HG03354 (cell line): Measurements from ENCODE around the gene KISS1.

Experiments used
- ATAC-seq: cut with Tn5 transposase; IDR thresholded peaks from one replicate; pipeline ENCODE4 v1.9.1; 2021; ENCODE audit warnings: mild to moderate bottlenecking; ENCODE audit not compliant: unreplicated experiment, poor library complexity, severe bottlenecking

KISS1 gene

DNA sequence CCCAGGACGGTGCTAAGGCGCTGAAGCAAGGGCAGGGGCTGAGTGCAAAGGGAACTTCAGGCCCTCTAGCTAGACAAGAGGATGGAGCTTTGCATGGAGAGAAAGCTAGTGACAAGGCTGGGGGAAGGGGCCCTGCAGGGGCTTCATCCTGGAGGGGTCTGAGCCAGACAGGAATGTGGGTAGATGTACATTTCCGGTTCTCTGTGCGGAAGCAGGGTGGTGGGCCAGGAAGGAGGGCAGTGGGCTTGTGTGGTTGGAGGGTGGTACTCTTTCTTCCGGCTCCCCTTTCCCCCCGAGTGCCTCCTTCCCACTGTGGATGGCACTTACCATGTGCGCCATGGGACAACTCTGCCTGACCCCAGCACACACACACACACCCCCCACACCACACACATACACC, 1.5 kb downstream of the KISS1 start:
- ATAC-seq: no peak

DNA sequence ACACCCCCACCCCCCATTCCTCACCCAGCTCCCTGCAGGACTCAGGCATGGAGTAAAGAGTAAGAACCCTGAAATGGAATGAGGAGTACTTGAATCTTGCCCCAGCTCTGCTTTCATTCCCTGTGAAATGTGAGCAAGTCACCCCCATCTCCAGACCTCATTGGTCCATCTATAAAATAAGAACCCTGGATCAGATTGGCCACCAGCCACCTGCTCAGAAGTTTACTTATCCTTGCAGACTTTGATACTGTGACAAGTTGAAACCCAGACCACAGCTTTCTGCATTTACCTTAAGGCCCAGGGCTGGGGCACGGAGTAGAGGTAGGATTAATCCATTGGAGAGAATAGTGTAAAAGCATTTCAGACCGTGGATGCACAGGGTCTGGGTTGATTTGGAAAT, 2.2 kb downstream of the KISS1 start:
- no peak for ATAC-seq

DNA sequence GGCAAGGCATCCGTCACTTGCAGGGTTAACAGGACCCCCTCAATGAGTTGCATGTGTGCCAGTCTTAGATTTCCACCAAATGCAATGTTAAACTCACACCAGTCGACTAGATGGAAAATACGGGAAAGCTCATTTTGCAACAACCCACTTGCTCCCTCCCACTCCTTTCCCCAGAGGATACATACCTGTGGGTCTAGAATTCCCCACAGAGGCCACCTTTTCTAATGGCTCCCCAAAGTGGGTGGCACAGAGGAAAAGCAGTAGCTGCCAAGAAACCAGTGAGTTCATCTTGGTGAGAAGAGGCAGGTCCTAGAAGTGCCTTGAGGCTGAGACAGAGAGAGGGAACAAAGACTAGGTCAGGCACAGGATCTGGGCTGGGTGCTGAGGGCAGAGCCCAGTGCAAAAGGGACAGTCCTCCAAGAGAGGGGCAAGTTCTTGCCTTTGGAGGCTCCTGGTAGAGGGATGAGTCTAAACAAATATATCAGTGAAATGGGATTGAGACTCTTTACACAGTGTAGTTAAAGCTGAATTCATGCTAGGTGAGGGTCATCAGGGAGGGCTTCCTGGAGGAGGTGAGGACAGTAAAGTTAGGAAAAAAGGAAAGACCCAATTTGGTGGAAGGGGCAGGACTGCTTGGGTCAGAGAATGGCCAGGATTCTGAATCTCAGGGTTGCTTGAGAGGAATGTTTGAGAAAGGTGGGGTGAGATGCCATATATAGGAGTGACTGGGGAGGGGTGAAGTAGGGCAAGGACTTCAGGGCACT, 3.5 kb downstream of the KISS1 start:
- no peak for ATAC-seq

- no peak for ATAC-seq
These were observed 4.2 kb downstream of the KISS1 start for GRCh38 chr1:204192046-204192445.

DNA sequence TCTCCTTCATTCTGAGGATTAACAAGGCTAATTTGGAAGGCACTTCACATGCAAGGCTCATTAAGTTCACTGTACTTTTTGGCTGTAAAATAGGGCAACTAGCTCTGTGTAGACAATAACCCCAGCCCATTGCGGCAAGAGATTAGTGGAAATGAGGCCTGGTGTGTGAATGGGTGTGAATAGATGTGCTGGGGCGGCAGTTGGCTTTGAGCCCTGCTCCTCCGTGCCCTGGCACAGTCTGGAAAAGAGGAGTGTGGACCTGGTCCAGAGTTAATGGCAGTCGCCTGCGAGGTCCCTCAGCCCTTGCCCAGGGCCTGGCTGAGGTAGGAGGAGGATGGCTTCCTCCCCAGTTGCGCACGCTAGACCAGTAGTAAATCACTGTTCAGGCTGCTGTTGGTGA, 4.8 kb downstream of the KISS1 start:
- ATAC-seq: no peak

- ATAC-seq: no peak
These were observed 5.8 kb downstream of the KISS1 start for GRCh38 chr1:204190212-204191211.

DNA sequence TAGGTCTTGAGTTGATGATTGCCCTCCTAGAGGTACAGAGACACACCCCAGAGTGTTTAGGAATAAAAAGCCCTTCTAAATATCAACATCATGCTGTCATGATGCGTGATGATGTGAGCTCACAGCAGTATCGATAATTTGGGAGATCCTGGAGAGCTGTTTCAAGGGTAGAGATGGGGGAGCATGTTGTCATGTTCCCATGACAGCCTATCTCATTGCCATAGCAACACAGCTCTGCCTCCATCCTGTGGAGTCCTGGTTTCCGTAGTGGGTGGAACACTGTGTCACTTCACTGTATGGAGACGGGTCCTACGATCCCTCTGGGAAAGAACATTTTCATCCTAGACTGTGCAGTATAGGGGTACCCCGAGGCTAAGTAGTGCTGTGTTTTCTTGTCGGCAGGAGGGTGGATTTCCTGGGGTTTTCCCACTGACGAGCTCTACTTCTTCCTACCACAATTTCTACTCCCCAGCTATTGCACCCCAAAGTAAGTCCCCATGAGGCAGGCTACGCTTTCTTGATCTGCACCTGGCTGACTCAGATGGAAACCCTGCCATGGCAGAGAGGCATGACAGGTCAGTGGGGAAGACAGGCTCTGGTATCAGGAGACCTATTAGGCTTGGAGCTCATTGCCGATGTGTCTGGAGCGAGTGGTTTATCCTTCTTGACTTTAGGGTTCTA, 7.2 kb downstream of the KISS1 start:
- ATAC-seq: no peak

- ATAC-seq: no peak
These were observed 9.7 kb downstream of the KISS1 start for GRCh38 chr1:204186597-204186996.

- ATAC-seq: no peak
These were observed 15.2 kb downstream of the KISS1 start for GRCh38 chr1:204181116-204181515.

DNA sequence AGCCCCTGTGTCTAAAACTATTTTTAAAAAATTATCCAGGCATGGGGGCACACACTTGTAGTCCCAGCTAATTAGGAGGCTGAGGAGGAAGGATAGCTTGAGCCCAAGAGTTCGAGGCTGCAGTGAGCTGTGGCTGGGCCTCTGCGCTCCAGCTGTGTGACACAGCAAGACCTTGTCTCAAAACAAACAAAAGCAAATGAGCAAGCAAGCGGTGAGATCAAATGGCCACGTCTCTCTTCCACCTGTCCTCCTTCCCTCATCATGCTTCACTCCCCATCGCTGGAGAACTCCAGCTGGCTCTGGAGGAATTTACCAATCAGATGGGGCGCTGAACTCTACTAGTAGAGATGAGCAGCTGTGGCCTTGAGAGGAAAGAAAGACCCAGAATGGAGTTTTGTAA, 16.2 kb downstream of the KISS1 start:
- no peak for ATAC-seq

- no peak for ATAC-seq
These were observed 17.6 kb downstream of the KISS1 start for GRCh38 chr1:204178487-204179281.

DNA sequence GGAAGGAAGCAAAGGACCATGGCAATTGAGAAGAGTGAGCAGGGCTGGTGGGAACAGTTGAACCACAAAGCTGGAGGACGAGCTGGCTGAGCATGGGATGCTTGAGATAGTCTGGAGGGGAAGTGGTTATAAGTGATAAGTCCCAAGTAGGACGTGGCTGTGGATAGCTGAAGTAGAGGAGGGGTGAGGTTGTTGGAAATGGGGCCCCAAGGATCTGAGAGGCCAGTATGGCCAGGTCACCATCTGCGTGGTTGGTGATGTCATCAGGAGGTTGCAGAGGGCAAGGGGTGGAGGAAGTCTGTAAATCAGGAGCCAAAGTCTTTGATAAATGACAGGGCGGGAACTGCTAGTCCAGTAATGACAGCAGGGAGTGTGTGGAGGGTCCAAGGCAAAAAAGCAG, 19.2 kb downstream of the KISS1 start:
- no peak for ATAC-seq

DNA sequence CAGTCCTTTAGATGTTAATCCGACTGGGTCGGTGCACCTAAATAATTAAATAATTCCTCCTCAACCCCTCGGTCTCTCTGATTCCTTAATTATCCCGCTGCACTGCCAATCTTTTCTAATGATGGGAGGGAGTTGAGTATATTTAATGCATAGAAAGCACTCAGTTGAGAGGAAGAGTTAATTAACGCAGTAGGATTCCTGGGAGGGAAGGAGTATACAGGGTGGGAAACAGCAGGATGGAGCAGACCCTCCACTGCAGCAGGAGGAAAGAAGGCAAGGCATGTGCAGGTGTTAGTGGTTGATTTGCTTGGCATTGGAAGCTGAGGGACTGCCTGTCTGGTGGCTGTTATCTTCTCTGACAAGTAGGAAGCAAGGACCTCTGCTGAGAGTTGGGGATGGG, 20.2 kb downstream of the KISS1 start:
- no peak for ATAC-seq

DNA sequence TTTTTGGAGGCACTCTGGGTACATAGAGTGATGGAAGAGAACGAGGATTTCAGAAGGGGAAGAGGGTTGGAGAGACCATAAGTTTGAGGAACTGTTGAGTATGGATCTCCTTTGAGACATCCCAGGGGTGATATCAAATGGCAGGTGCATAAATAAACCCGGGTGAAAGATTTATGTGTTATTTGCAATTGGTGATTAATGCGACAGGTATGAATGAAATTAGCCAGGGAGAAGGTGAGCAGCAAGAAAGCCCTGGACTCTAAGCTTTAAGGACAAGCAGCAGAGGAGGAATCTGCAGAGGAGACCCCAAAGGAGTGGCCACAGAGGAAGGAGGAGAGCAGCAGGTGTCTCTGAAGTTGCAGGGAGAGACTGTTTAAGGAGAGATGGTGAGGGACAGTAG, 21.3 kb downstream of the KISS1 start:
- no peak for ATAC-seq

- ATAC-seq: no peak
These were observed 23.8 kb downstream of the KISS1 start for GRCh38 chr1:204172404-204173029.

DNA sequence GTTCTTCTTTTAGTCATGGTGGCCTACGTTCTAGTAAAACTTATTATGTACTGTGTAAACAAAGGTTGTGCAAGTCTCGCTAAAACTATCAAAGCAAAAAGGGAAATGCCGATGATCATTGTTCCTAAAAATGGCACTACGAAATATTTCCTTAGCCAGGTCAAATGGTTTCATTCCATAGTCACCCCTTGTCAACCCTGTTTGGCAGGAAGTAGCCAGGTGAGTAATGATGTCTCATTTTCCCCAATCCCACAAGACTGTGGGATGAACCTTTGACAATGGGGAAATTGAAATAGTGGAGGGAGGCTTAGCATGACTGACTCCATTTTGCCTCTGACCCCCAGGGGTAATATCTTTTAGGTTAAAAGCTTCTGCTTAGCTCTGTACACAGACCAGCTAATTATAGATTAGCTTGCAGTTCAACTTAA, 24.5 kb downstream of the KISS1 start:
- no peak for ATAC-seq

DNA sequence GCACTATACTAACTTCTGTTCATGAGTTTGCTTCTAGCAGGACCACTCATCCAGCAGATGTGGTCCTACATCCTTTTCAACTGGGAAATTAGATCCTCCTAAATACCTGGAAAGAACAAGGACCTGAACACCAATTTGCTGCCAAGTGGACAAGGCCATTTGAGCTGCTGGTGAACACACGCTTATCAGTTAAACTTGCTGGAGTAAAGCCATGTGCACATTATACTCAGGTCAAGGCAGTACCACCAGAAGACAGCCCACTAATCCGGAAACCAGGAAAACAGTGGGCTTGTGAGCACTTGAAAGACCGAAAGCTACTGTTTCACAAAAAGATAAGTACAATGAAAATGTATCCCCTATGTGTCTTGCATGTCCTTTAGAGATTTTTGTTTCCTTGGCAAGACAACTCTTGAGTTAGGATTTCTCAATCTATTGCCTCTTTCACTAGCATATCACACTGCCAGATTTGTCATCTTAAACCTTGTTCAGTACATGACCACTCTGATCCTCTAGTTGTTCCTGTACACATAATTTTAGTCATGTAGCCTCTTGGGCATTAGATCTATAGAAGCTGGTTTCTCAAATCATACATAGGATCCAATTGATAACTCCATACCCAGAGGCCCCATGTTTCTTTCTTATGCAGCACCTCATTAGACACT, 25.7 kb downstream of the KISS1 start:
- ATAC-seq: no peak

DNA sequence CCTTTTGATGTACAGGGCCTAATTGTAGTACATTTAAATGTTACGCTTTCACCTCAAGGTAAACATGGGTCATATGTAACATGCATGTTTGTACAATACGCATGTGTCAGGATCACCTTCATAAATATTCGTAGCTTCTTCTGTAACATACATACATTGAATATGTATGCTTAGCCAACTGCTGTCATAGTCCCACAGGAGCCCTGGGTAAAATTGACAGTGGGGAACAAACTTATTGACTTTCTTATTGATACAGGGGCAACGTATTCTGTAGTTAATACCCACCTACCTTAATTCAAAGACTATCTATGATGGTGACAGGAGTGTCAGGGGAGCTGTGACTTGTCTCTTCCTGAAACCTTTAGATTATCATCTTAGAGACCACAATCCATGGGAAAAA, 26.4 kb downstream of the KISS1 start:
- ATAC-seq: no peak

DNA sequence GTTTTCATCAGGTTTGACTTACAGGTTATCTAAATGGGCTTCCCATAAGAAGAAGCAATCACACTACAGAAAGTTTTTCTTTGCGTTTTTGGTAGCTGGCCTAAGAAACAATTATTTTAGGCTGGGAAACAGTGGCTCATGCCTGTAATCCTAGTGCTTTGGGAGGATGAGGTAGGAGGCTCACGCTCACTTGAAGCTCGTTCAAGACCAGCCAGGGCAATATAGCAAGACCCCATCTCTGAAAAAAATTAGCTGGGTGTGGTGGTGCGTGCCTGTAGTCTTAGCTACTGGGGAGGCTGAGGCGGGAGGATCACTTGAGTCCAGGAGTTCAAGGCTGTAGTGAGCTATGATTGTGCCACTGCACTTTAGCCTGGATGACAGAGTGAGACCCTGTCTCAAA, 28.6 kb downstream of the KISS1 start:
- ATAC-seq: no peak
